H1 (cell line): ENCODE measurements around the gene CFAP100. TPM values are rescaled to one million over a fixed set of nuclear protein-coding genes. Genes with fewer than 3 reads are reported as not detected.

Source experiments
- JUND ChIP-seq: IDR thresholded peaks from 2 replicates; pipeline ENCODE4 v1.6.1; 2011; ENCODE audit warnings: mild to moderate bottlenecking, improper control_type of control experiment, low read length
- RNF2 ChIP-seq: fragments of 200-900, 300-1000 bp; sonication (generic); IDR thresholded peaks from 2 replicates; pipeline ENCODE4 v1.7.1; 2016; ENCODE audit warnings: borderline replicate concordance, low read depth, mild to moderate bottlenecking, antibody characterized with exemption, low read length; ENCODE audit not compliant: poor library complexity, severe bottlenecking; ENCODE audit errors: missing control alignments
- YY1 ChIP-seq: IDR thresholded peaks from 2 replicates; pipeline ENCODE4 v1.6.1; 2011; ENCODE audit warnings: low read depth, mild to moderate bottlenecking, low read length
- polyA plus RNA-seq, 7 experiments: library from polyadenylated mRNA; depleted of rRNA in 3 of 7; stranded (reverse) in 5 of 7; unstranded in 2 of 7; fragments of >200 nt in 5 of 7; fragments of 200-250 nt in 2 of 7; gene quantifications; 1 replicate in 5 of 7; 2 replicates in 1 of 7; 4 replicates in 1 of 7; pipeline versions ENCODE4 v1.2.1 to v1.2.3, GENCODE V29; 2011 to 2013; ENCODE audit warnings: missing spikeins in 2 of 7, mixed read lengths in 2 of 7
- total RNA-seq: library from RNA; stranded (reverse); fragmentation: NEBNext Ultra II Directional; extraction: Animal tissue kit (Norgen Biotek cat#: 25700); gene quantifications from 2 replicates; pipeline ENCODE4 v1.2.1, GENCODE V29; 2021
- TF ChIP-seq, protein P1 (sequence below): IDR thresholded peaks from 2 replicates; pipeline ENCODE4 v1.6.1; 2012; ENCODE audit warnings: inconsistent platforms

CFAP100 gene
- total and polyA plus RNA-seq, 2 of the 8 experiments (the other 6 are each of a cell fraction or from before 2014, with no cell fraction given): 0.17 TPM; not detected in 1

- TF ChIP-seq JUND: no peak
- TF ChIP-seq RNF2: no peak
- TF ChIP-seq, protein P1, sequence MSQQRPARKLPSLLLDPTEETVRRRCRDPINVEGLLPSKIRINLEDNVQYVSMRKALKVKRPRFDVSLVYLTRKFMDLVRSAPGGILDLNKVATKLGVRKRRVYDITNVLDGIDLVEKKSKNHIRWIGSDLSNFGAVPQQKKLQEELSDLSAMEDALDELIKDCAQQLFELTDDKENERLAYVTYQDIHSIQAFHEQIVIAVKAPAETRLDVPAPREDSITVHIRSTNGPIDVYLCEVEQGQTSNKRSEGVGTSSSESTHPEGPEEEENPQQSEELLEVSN: no peak
- no peak for TF ChIP-seq YY1
- TF ChIP-seq, all 59 proteins: peak for 0
These were observed 41.9 kb upstream of the CFAP100 start (continued) for GRCh38 chr3:126352476-126353454.
